ENCODE results near the gene DCTN1. TPM values are rescaled to one million over a fixed set of nuclear protein-coding genes. Genes with fewer than 3 reads are reported as not detected.
A peak's percentile ranks its signal among the peaks of the same experiment; 100 is the strongest.
"Not testable (repeated sequence)": the region's sequence is repeated elsewhere in the genome, so short reads cannot be mapped to it uniquely, and the experiment has no call there.

The DCTN1 gene
- total RNA-seq, 1 donor from 2014 or later = 832 TPM

GRCh38 chr2:74343316-74343715, 36.8 kb downstream of the DCTN1 start, which contains the start of gene SLC4A5:
SLC4A5 (minus strand) TSS chr2:74343416; CDS start chr2:74315023, 28,393 bp downstream.
- TF ChIP-seq, protein P1, sequence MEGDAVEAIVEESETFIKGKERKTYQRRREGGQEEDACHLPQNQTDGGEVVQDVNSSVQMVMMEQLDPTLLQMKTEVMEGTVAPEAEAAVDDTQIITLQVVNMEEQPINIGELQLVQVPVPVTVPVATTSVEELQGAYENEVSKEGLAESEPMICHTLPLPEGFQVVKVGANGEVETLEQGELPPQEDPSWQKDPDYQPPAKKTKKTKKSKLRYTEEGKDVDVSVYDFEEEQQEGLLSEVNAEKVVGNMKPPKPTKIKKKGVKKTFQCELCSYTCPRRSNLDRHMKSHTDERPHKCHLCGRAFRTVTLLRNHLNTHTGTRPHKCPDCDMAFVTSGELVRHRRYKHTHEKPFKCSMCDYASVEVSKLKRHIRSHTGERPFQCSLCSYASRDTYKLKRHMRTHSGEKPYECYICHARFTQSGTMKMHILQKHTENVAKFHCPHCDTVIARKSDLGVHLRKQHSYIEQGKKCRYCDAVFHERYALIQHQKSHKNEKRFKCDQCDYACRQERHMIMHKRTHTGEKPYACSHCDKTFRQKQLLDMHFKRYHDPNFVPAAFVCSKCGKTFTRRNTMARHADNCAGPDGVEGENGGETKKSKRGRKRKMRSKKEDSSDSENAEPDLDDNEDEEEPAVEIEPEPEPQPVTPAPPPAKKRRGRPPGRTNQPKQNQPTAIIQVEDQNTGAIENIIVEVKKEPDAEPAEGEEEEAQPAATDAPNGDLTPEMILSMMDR (IDR thresholded peaks at IDR 0.05; ENCODE audit: partially characterized antibody, unreplicated experiment) = no peak
- Mint-ChIP-seq H3K9me3 (ENCODE audit: unreplicated experiment) (peaks cover 2% of the 10 kb centered on the region), H3K4me1 (ENCODE audit: low read depth, unreplicated experiment) (peaks cover 16% of the 10 kb centered on the region), H3K4me3 (ENCODE audit: unreplicated experiment) (no peak within 1 kb of the TSS), H3K36me3 (ENCODE audit: unreplicated experiment) (no peaks in the 10 kb centered on the region), H3K27ac (ENCODE audit: unreplicated experiment) (peak within 1 kb of the TSS; percentile 11), H3K27me3 (ENCODE audit: unreplicated experiment) (peaks cover 1% of the 10 kb centered on the region)
- no peak for DNase-seq

DNA sequence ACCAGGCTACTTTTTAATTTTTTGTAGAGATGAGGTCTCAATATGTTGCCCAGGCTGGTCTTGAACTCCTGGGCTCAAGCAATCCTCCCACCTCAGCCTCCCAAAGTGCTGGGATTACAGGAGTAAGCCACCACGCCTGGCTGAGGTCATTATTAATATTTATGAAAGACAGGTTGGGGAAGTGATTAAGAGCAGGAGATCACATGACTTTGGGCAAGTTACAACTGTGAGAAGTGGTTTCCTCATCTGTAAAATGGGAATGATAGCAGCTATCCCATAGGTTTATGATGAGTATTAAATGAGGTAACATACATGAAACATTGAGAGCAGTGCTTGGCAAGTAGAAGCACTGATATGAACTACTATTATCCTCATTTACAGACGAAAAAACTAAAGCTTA, 43.9 kb downstream of the DCTN1 start:
- DNase-seq; H3K27me3 Mint-ChIP-seq (ENCODE audit: unreplicated experiment); H3K36me3 Mint-ChIP-seq (ENCODE audit: unreplicated experiment); H3K4me3 Mint-ChIP-seq (ENCODE audit: unreplicated experiment); H3K27ac Mint-ChIP-seq (ENCODE audit: unreplicated experiment); H3K9me3 Mint-ChIP-seq (ENCODE audit: unreplicated experiment); H3K4me1 Mint-ChIP-seq (ENCODE audit: low read depth, unreplicated experiment): not testable (repeated sequence)

- no peaks in the 10 kb centered on the region for H3K9me3 Mint-ChIP-seq (ENCODE audit: unreplicated experiment)
- DNase-seq = peak; percentile 90
- H3K27me3 Mint-ChIP-seq (ENCODE audit: unreplicated experiment) = peaks cover 3% of the 10 kb centered on the region
- no peaks in the 10 kb centered on the region for H3K36me3 Mint-ChIP-seq (ENCODE audit: unreplicated experiment)
- no peaks in the 10 kb centered on the region for H3K4me1 Mint-ChIP-seq (ENCODE audit: low read depth, unreplicated experiment)
- TF ChIP-seq, protein P1 (IDR thresholded peaks at IDR 0.05; ENCODE audit: partially characterized antibody, unreplicated experiment) = peak; percentile 84
- no peak overlapping the region for H3K27ac Mint-ChIP-seq (ENCODE audit: unreplicated experiment)
- H3K4me3 Mint-ChIP-seq (ENCODE audit: unreplicated experiment) = no peak overlapping the region
Measured at GRCh38 chr2:74334931-74335333, 45.2 kb downstream of the DCTN1 start.

- TF ChIP-seq, protein P1 (IDR thresholded peaks at IDR 0.05; ENCODE audit: partially characterized antibody, unreplicated experiment) = no peak
- no peak for DNase-seq
- H3K27ac Mint-ChIP-seq (ENCODE audit: unreplicated experiment) = no peak overlapping the region
- H3K9me3 Mint-ChIP-seq (ENCODE audit: unreplicated experiment) = no peaks in the 10 kb centered on the region
- H3K4me3 Mint-ChIP-seq (ENCODE audit: unreplicated experiment) = no peak overlapping the region
- peaks cover 3% of the 10 kb centered on the region for H3K27me3 Mint-ChIP-seq (ENCODE audit: unreplicated experiment)
- no peaks in the 10 kb centered on the region for H3K36me3 Mint-ChIP-seq (ENCODE audit: unreplicated experiment)
- no peaks in the 10 kb centered on the region for H3K4me1 Mint-ChIP-seq (ENCODE audit: low read depth, unreplicated experiment)
Measured at GRCh38 chr2:74333896-74334586, 46.1 kb downstream of the DCTN1 start.

DNA sequence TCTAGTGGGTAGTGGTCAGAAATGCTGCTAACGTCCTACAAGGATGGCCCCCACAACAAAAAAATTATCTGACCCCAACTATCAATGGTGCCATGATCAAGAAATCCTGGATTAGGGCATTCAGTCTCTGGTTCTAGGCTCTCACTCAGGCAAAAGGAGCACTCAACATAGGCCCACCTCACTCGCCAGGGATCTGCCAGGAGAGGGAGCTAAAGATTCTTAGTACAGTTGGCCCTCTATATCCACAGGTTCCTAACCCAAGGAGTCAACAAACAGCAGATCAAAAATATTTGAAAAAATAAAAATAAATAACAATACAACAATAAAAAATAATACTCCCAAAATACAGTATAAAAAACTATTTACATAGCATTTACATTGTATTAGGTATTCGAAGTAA, 46.9 kb downstream of the DCTN1 start:
- DNase-seq = peak; percentile 34
- peaks cover 3% of the 10 kb centered on the region for H3K27me3 Mint-ChIP-seq (ENCODE audit: unreplicated experiment)
- H3K36me3 Mint-ChIP-seq (ENCODE audit: unreplicated experiment) = no peaks in the 10 kb centered on the region
- TF ChIP-seq, protein P1 (IDR thresholded peaks at IDR 0.05; ENCODE audit: partially characterized antibody, unreplicated experiment) = no peak
- H3K4me3 Mint-ChIP-seq (ENCODE audit: unreplicated experiment) = no peak overlapping the region
- H3K9me3 Mint-ChIP-seq (ENCODE audit: unreplicated experiment) = no peaks in the 10 kb centered on the region
- no peaks in the 10 kb centered on the region for H3K4me1 Mint-ChIP-seq (ENCODE audit: low read depth, unreplicated experiment)
- H3K27ac Mint-ChIP-seq (ENCODE audit: unreplicated experiment) = no peak overlapping the region

All from glutamatergic neuron (in vitro differentiated cells).